OCI-LY7 (cell line): ENCODE data around the gene SCYL2.

Experiments
- CTCF ChIP-seq: fragments of 200-600 bp; sonication (generic); conservative IDR thresholded peaks from 2 replicates; pipeline ENCODE4 v1.5.1; 2014; ENCODE audit warnings: mild to moderate bottlenecking, antibody characterized with exemption, low read length, moderate library complexity, mixed read lengths
- EZH2phosphoT487 ChIP-seq: fragments of 200-600 bp; sonication (generic); IDR thresholded peaks from 2 replicates; pipeline ENCODE4 v1.6.1; 2018; ENCODE audit warnings: low read depth, borderline replicate concordance, mild to moderate bottlenecking, mixed run types, antibody characterized with exemption, low read length, moderate library complexity, mixed read lengths

- no peak for TF ChIP-seq CTCF
- no peak for TF ChIP-seq EZH2phosphoT487
These were observed 50.4 kb downstream of the SCYL2 start for GRCh38 chr12:100317371-100317770.
